ENCODE measurements around the gene DYRK3.

DYRK3 gene

GRCh38 chr1:206672011-206672688 is 36.8 kb downstream of the DYRK3 start:
- Mint-ChIP-seq H3K27me3 (peaks cover 22% of the 10 kb centered on the region), H3K4me3 (no peak overlapping the region), H3K27ac (no peak overlapping the region), H3K4me1 (peaks cover 10% of the 10 kb centered on the region), H3K36me3 (no peaks in the 10 kb centered on the region), H3K9me3 (no peaks in the 10 kb centered on the region)
- DNase-seq: no peak
- CTCF ChIA-PET: interaction anchor here (1.0 to 6.1 kb wide), 6 partner anchors 8 to 239 kb away, joined by 3 to 59 read pairs (median 3); no protein-coding TSS in a partner anchor

- Mint-ChIP-seq H3K27me3 (peaks cover 18% of the 10 kb centered on the region), H3K4me1 (peaks cover 5% of the 10 kb centered on the region), H3K4me3 (no peak overlapping the region), H3K9me3 (no peaks in the 10 kb centered on the region), H3K27ac (no peak overlapping the region), H3K36me3 (no peaks in the 10 kb centered on the region)
- no peak for DNase-seq
- CTCF ChIA-PET: interaction anchor here (0.6 to 6.1 kb wide), 8 partner anchors 9 to 238 kb away, joined by 3 to 59 read pairs (median 3); no protein-coding TSS in a partner anchor
These were observed 37.8 kb downstream of the DYRK3 start for GRCh38 chr1:206672844-206673758.

- CTCF ChIA-PET: interaction anchor here (1.1 to 6.1 kb wide), 4 partner anchors 10 to 39 kb away, joined by 3 to 59 read pairs (median 4); partner anchors contain the start of gene DYRK3
- Mint-ChIP-seq H3K9me3 (no peaks in the 10 kb centered on the region), H3K4me3 (no peak overlapping the region), H3K36me3 (no peaks in the 10 kb centered on the region), H3K27me3 (peaks cover 18% of the 10 kb centered on the region), H3K4me1 (no peaks in the 10 kb centered on the region), H3K27ac (no peak overlapping the region)
- no peak for DNase-seq
These were observed 38.9 kb downstream of the DYRK3 start for GRCh38 chr1:206674236-206674635.

GRCh38 chr1:206674745-206675175 is 39.4 kb downstream of the DYRK3 start:
- Mint-ChIP-seq H3K36me3 (no peaks in the 10 kb centered on the region), H3K4me1 (peaks cover 2% of the 10 kb centered on the region), H3K27me3 (peaks cover 16% of the 10 kb centered on the region), H3K27ac (no peak overlapping the region), H3K4me3 (no peak overlapping the region), H3K9me3 (no peaks in the 10 kb centered on the region)
- DNase-seq: no peak
- CTCF ChIA-PET: interaction anchor here (1.1 to 6.1 kb wide), 3 partner anchors 10 to 40 kb away, joined by 3 to 59 read pairs (median 4); partner anchors contain the start of gene DYRK3

- Mint-ChIP-seq H3K4me3 (no peak overlapping the region), H3K36me3 (no peaks in the 10 kb centered on the region), H3K4me1 (peaks cover 9% of the 10 kb centered on the region), H3K9me3 (no peaks in the 10 kb centered on the region), H3K27me3 (peaks cover 17% of the 10 kb centered on the region), H3K27ac (no peak overlapping the region)
- no peak for DNase-seq
- CTCF ChIA-PET: interaction anchor here (0.8 to 6.1 kb wide), 2 partner anchors 10 to 12 kb away, joined by 3 to 59 read pairs; no protein-coding TSS in a partner anchor
These were observed 41.2 kb downstream of the DYRK3 start for GRCh38 chr1:206676499-206676898.

- Mint-ChIP-seq H3K4me1 (peaks cover 9% of the 10 kb centered on the region), H3K4me3 (no peak overlapping the region), H3K9me3 (no peaks in the 10 kb centered on the region), H3K27me3 (peaks cover 29% of the 10 kb centered on the region), H3K27ac (no peak overlapping the region), H3K36me3 (no peaks in the 10 kb centered on the region)
- no peak for DNase-seq
- CTCF ChIA-PET: interaction anchor here (0.9 kb wide), 1 partner anchor 15 kb away, joined by 4 read pairs; no protein-coding TSS in a partner anchor
These were observed 43.2 kb downstream of the DYRK3 start for GRCh38 chr1:206678490-206678889.

GRCh38 chr1:206679738-206680211 is 44.4 kb downstream of the DYRK3 start:
- Mint-ChIP-seq H3K9me3 (no peaks in the 10 kb centered on the region), H3K4me3 (no peak overlapping the region), H3K27ac (peak overlapping the region; percentile 11), H3K4me1 (peaks cover 16% of the 10 kb centered on the region), H3K36me3 (no peaks in the 10 kb centered on the region), H3K27me3 (peaks cover 38% of the 10 kb centered on the region)
- CTCF ChIA-PET: interaction anchor here (0.8 to 1.3 kb wide), 3 partner anchors 14 to 200 kb away, joined by 3 to 5 read pairs (median 3); partner anchors contain the start of gene DYRK3
- no peak for DNase-seq

GRCh38 chr1:206680279-206680678 is 44.9 kb downstream of the DYRK3 start:
- Mint-ChIP-seq H3K27ac (no peak overlapping the region), H3K4me1 (peaks cover 16% of the 10 kb centered on the region)

GRCh38 chr1:206681359-206681758 is 46.0 kb downstream of the DYRK3 start:
- H3K27ac Mint-ChIP-seq: no peak overlapping the region
- CTCF ChIA-PET: interaction anchor here (0.6 to 1.2 kb wide), 2 partner anchors 17 to 35 kb away, joined by 3 read pairs; no protein-coding TSS in a partner anchor

More at GRCh38 chr1:206680279-206680678, 44.9 kb downstream of the DYRK3 start:
- no peak for DNase-seq
- Mint-ChIP-seq H3K9me3 (no peaks in the 10 kb centered on the region), H3K27me3 (peaks cover 34% of the 10 kb centered on the region), H3K4me3 (no peak overlapping the region), H3K36me3 (no peaks in the 10 kb centered on the region)
- CTCF ChIA-PET: interaction anchor here (0.8 to 1.3 kb wide), 3 partner anchors 15 to 201 kb away, joined by 3 to 5 read pairs (median 3); partner anchors contain the start of gene DYRK3

GRCh38 chr1:206682111-206682510 is 46.8 kb downstream of the DYRK3 start:
- H3K9me3 Mint-ChIP-seq: no peaks in the 10 kb centered on the region
- peaks cover 33% of the 10 kb centered on the region for H3K27me3 Mint-ChIP-seq
- no peak for DNase-seq
- peaks cover 3% of the 10 kb centered on the region for H3K36me3 Mint-ChIP-seq
- H3K4me1 Mint-ChIP-seq: peaks cover 27% of the 10 kb centered on the region
- no peak overlapping the region for H3K4me3 Mint-ChIP-seq
- CTCF ChIA-PET: interaction anchor here (1.8 kb wide), 1 partner anchor 18 kb away, joined by 9 read pairs; no protein-coding TSS in a partner anchor
- no peak overlapping the region for H3K27ac Mint-ChIP-seq

More at GRCh38 chr1:206681359-206681758, 46.0 kb downstream of the DYRK3 start:
- Mint-ChIP-seq H3K4me1 (peaks cover 19% of the 10 kb centered on the region), H3K27me3 (peaks cover 33% of the 10 kb centered on the region), H3K36me3 (peaks cover 2% of the 10 kb centered on the region), H3K4me3 (no peak overlapping the region), H3K9me3 (no peaks in the 10 kb centered on the region)
- no peak for DNase-seq

GRCh38 chr1:206683313-206683712 is 48.0 kb downstream of the DYRK3 start:
- CTCF ChIA-PET: interaction anchor here (0.9 to 1.8 kb wide), 4 partner anchors 17 to 43 kb away, joined by 3 to 9 read pairs (median 4); no protein-coding TSS in a partner anchor
- Mint-ChIP-seq H3K27ac (no peak overlapping the region), H3K4me1 (peaks cover 39% of the 10 kb centered on the region)

GRCh38 chr1:206684003-206684402 is 48.7 kb downstream of the DYRK3 start:
- H3K4me1 Mint-ChIP-seq: peaks cover 40% of the 10 kb centered on the region
- no peak for DNase-seq
- no peak overlapping the region for H3K27ac Mint-ChIP-seq

More at GRCh38 chr1:206683313-206683712, 48.0 kb downstream of the DYRK3 start:
- H3K36me3 Mint-ChIP-seq: peaks cover 3% of the 10 kb centered on the region
- H3K9me3 Mint-ChIP-seq: no peaks in the 10 kb centered on the region
- DNase-seq: no peak
- H3K4me3 Mint-ChIP-seq: no peak overlapping the region
- peaks cover 33% of the 10 kb centered on the region for H3K27me3 Mint-ChIP-seq

GRCh38 chr1:206684478-206685333 is 49.4 kb downstream of the DYRK3 start, which contains the start of gene MAPKAPK2:
MAPKAPK2 (plus strand) TSS chr1:206684905; CDS start chr1:206685230, 325 bp downstream.
- H3K36me3 Mint-ChIP-seq: peaks cover 3% of the 10 kb centered on the region
- CTCF ChIA-PET: interaction anchor here (1.3 to 1.8 kb wide), 2 partner anchors 18 to 40 kb away, joined by 3 to 6 read pairs; no protein-coding TSS in a partner anchor
- H3K4me3 Mint-ChIP-seq: peak within 1 kb of the TSS; percentile 99
- peaks cover 32% of the 10 kb centered on the region for H3K27me3 Mint-ChIP-seq
- peak within 1 kb of the TSS; percentile 99 for H3K27ac Mint-ChIP-seq
- H3K4me1 Mint-ChIP-seq: peaks cover 41% of the 10 kb centered on the region
- H3K9me3 Mint-ChIP-seq: no peaks in the 10 kb centered on the region
- peak; percentile 80 for DNase-seq

More at GRCh38 chr1:206684003-206684402, 48.7 kb downstream of the DYRK3 start:
- CTCF ChIA-PET: interaction anchor here (1.3 to 1.8 kb wide), 3 partner anchors 17 to 41 kb away, joined by 3 to 9 read pairs (median 6); no protein-coding TSS in a partner anchor
- peak overlapping the region; percentile 75 for H3K4me3 Mint-ChIP-seq
- no peaks in the 10 kb centered on the region for H3K9me3 Mint-ChIP-seq
- H3K27me3 Mint-ChIP-seq: peaks cover 33% of the 10 kb centered on the region
- H3K36me3 Mint-ChIP-seq: peaks cover 3% of the 10 kb centered on the region
